Spleen (tissue), 11 donors: ENCODE data around the gene DRAXIN. TPM values are rescaled to one million over a fixed set of nuclear protein-coding genes. Genes with fewer than 3 reads are reported as not detected.

Source experiments
- DNase-seq: peaks from one replicate; pipeline ENCODE4 v3.0.0-alpha.2; 2020
- H3K27ac ChIP-seq, 8 donors: fragments of 200-600 bp; sonication (generic) in 7 of 8; 1 replicate in 4 of 8; 2 replicates in 4 of 8; pipeline versions ENCODE4 v1.5.0 to v1.8.0; 2016 to 2021; ENCODE audit warnings: inconsistent platforms in 4 of 8, mild to moderate bottlenecking in 4 of 8, moderate library complexity in 1 of 8
- H3K27me3 ChIP-seq, 7 donors: fragments of 200-600 bp; sonication (generic) in 6 of 7; replicated peaks in 1 of 7; 1 replicate in 4 of 7; 2 replicates in 3 of 7; pipeline versions ENCODE4 v1.5.0 to v1.8.0; 2016 to 2021; ENCODE audit warnings: inconsistent platforms in 3 of 7, mild to moderate bottlenecking in 1 of 7
- H3K36me3 ChIP-seq, 6 donors: fragments of 200-600 bp; sonication (generic) in 5 of 6; 1 replicate in 4 of 6; 2 replicates in 2 of 6; pipeline versions ENCODE4 v1.5.0 to v1.8.0; 2016 to 2021; ENCODE audit warnings: inconsistent platforms in 2 of 6
- H3K4me1 ChIP-seq, 6 donors: fragments of 200-600 bp; sonication (generic) in 5 of 6; 1 replicate in 3 of 6; 2 replicates in 3 of 6; pipeline versions ENCODE4 v1.5.0 to v1.8.0; 2016 to 2021; ENCODE audit warnings: inconsistent platforms in 3 of 6
- H3K4me3 ChIP-seq, 8 donors: fragments of 200-600 bp; sonication (generic) in 7 of 8; 1 replicate in 4 of 8; 2 replicates in 4 of 8; pipeline versions ENCODE4 v1.5.0 to v1.8.0; 2016 to 2021; ENCODE audit warnings: inconsistent platforms in 4 of 8, mild to moderate bottlenecking in 4 of 8, moderate library complexity in 2 of 8
- H3K9me3 ChIP-seq, 8 donors: fragments of 200-600 bp; sonication (generic) in 7 of 8; 1 replicate in 4 of 8; 2 replicates in 4 of 8; pipeline versions ENCODE4 v1.5.0 to v1.8.0; 2016 to 2021; ENCODE audit warnings: inconsistent platforms in 4 of 8
- CTCF ChIP-seq, 11 experiments: fragments of 200-600 bp in 7 of 11; fragments of 450-650 bp in 4 of 11; sonication (generic) in 4 of 11; IDR thresholded peaks in 8 of 11; conservative IDR thresholded peaks in 3 of 11; 1 replicate in 7 of 11; 2 replicates in 4 of 11; pipeline versions ENCODE4 v1.4.0 to v1.8.0; 2016 to 2021; ENCODE audit warnings: antibody characterized with exemption in 11 of 11, inconsistent platforms in 4 of 11, mild to moderate bottlenecking in 1 of 11
- POLR2A ChIP-seq, 3 donors: fragments of 450-650 bp; IDR thresholded peaks; one replicate each; pipeline ENCODE4 v1.5.1; 2017; ENCODE audit warnings: antibody characterized with exemption in 3 of 3, mild to moderate bottlenecking in 1 of 3
- POLR2AphosphoS5 ChIP-seq, 3 donors: sonication (generic); formaldehyde crosslinking; IDR thresholded peaks; one replicate each; pipeline ENCODE4 v1.5.1; 2017; ENCODE audit warnings: antibody characterized with exemption in 3 of 3
- WGBS, 5 donors: extraction: QIAGEN DNeasy Blood & Tissue Kit in 3 of 5; methylation state at CpG; one replicate each; pipeline versions ENCODE4 v1.1.5 to v1.1.7; 2013 to 2018; 5-methylcytosine and 5-hydroxymethylcytosine counted together
- intact Hi-C: fragments of 100-400 bp; cut with DNase I; formaldehyde crosslinking; loops from one replicate; pipeline ENCODE4 v1.15.0; 2023; ENCODE audit warnings: low total_unique reads
- polyA plus RNA-seq, 3 donors: library from polyadenylated mRNA; stranded (reverse); fragments of 200-250 nt; gene quantifications; one replicate each; pipeline ENCODE4 v1.2.1, GENCODE V29; 2013
- total RNA-seq, 7 donors: library from RNA; depleted of rRNA in 3 of 7; stranded (reverse); fragments of >200 nt in 3 of 7; fragmentation: NEBNext Ultra II Directional in 4 of 7; extraction: Animal tissue kit (Norgen Biotek cat#: 25700) in 4 of 7; gene quantifications; one replicate each; pipeline versions ENCODE4 v1.1.0 to v1.2.1, GENCODE V29; 2016 to 2021
- donor health status: healthy with polysubstance abuse.
- donor health status: DM: no; HTN: no; CAD: no; lungs with moderate emphysema.
- donor health status: DM: no; HTN: no; CAD: no.
- donor health status: Bipolar disorder and iron deficiency.
- donor health status: healthy.
- donor health status: DM: no; HTN: no; CAD: no.
- donor health status: DM: yes; HTN: yes; CAD: no.

The DRAXIN gene
- total and polyA plus RNA-seq, 10 donors = 0.04 to 0.37 (median 0.10) TPM; not detected in 3

GRCh38 chr1:11752359-11753088 lies 61.0 kb downstream of the DRAXIN start:
- no peak overlapping the region for H3K4me3 ChIP-seq
- no peaks in the 10 kb centered on the region for H3K9me3 ChIP-seq
- no peak for TF ChIP-seq POLR2A (IDR thresholded peaks at IDR 0.05)
- TF ChIP-seq POLR2AphosphoS5 (IDR thresholded peaks at IDR 0.05) = peak in 2 of 3 donors; percentile 23 to 62
- TF ChIP-seq CTCF (IDR thresholded peaks at IDR 0.05 in 8 of 11, conservative IDR thresholded peaks at IDR 0.05 in 3 of 11) = no peak
- intact Hi-C loops = no loop called here
- no peaks in the 10 kb centered on the region for H3K27me3 ChIP-seq
- WGBS, 5 donors = 70 to 77% (median 76%) methylated on average over 15 to 17 of the region's 17 CpGs
- no peak overlapping the region for H3K27ac ChIP-seq
- H3K4me1 ChIP-seq = peaks cover 0 to 16% (median 10%) of the 10 kb centered on the region in 6 donors
- peaks cover 0 to 44% (median 34%) of the 10 kb centered on the region in 6 donors for H3K36me3 ChIP-seq
- DNase-seq = no peak

- TF ChIP-seq POLR2AphosphoS5 (IDR thresholded peaks at IDR 0.05) (peak in 1 of 3 donors; percentile 63), POLR2A (IDR thresholded peaks at IDR 0.05) (no peak), CTCF (IDR thresholded peaks at IDR 0.05 in 8 of 11, conservative IDR thresholded peaks at IDR 0.05 in 3 of 11) (no peak)
- Histone ChIP-seq H3K36me3 (peaks cover 0 to 32% (median 25%) of the 10 kb centered on the region in 6 donors), H3K4me3 (no peak overlapping the region), H3K27me3 (peaks cover 0 to 3% (median 0%) of the 10 kb centered on the region in 7 donors), H3K9me3 (no peaks in the 10 kb centered on the region), H3K27ac (no peak overlapping the region), H3K4me1 (peaks cover 0 to 8% (median 6%) of the 10 kb centered on the region in 6 donors)
- DNase-seq = no peak
- WGBS, 5 donors = 50 to 83% (median 74%) methylated on average over 3 to 7 of the region's 7 CpGs
- intact Hi-C loops = no loop called here
Measured at GRCh38 chr1:11753555-11754208, 62.2 kb downstream of the DRAXIN start.

- Histone ChIP-seq H3K4me1 (peaks cover 0 to 6% (median 6%) of the 10 kb centered on the region in 6 donors), H3K4me3 (no peak overlapping the region), H3K27me3 (peaks cover 0 to 20% (median 9%) of the 10 kb centered on the region in 7 donors), H3K27ac (no peak overlapping the region), H3K9me3 (no peaks in the 10 kb centered on the region), H3K36me3 (no peaks in the 10 kb centered on the region)
- intact Hi-C loops = no loop called here
- WGBS, 5 donors = 87 to 97% (median 90%) methylated on average over 1 of the region's 1 CpG
- no peak for DNase-seq
- TF ChIP-seq POLR2AphosphoS5 (IDR thresholded peaks at IDR 0.05) = no peak
- TF ChIP-seq CTCF (IDR thresholded peaks at IDR 0.05 in 8 of 11, conservative IDR thresholded peaks at IDR 0.05 in 3 of 11) = no peak
- no peak for TF ChIP-seq POLR2A (IDR thresholded peaks at IDR 0.05)
Measured at GRCh38 chr1:11757047-11757446, 65.5 kb downstream of the DRAXIN start.

- no peak overlapping the region for H3K4me3 ChIP-seq
- intact Hi-C loops = no loop called here
- H3K4me1 ChIP-seq = peaks cover 0 to 11% (median 9%) of the 10 kb centered on the region in 6 donors
- H3K36me3 ChIP-seq = no peaks in the 10 kb centered on the region
- H3K27ac ChIP-seq = no peak overlapping the region
- 89 to 97% (median 93%) methylated on average over 4 of the region's 4 CpGs for WGBS, 5 donors
- H3K27me3 ChIP-seq = peaks cover 0 to 29% (median 17%) of the 10 kb centered on the region in 7 donors
- no peaks in the 10 kb centered on the region for H3K9me3 ChIP-seq
- no peak for TF ChIP-seq POLR2AphosphoS5 (IDR thresholded peaks at IDR 0.05)
- no peak for TF ChIP-seq POLR2A (IDR thresholded peaks at IDR 0.05)
- no peak for TF ChIP-seq CTCF (IDR thresholded peaks at IDR 0.05 in 8 of 11, conservative IDR thresholded peaks at IDR 0.05 in 3 of 11)
- DNase-seq = no peak
Measured at GRCh38 chr1:11759791-11760190, 68.3 kb downstream of the DRAXIN start.
